ENCODE data around the gene C3orf38.
"Not testable (repeated sequence)": the region's sequence is repeated elsewhere in the genome, so short reads cannot be mapped to it uniquely, and the experiment has no call there.

The C3orf38 gene

DNA sequence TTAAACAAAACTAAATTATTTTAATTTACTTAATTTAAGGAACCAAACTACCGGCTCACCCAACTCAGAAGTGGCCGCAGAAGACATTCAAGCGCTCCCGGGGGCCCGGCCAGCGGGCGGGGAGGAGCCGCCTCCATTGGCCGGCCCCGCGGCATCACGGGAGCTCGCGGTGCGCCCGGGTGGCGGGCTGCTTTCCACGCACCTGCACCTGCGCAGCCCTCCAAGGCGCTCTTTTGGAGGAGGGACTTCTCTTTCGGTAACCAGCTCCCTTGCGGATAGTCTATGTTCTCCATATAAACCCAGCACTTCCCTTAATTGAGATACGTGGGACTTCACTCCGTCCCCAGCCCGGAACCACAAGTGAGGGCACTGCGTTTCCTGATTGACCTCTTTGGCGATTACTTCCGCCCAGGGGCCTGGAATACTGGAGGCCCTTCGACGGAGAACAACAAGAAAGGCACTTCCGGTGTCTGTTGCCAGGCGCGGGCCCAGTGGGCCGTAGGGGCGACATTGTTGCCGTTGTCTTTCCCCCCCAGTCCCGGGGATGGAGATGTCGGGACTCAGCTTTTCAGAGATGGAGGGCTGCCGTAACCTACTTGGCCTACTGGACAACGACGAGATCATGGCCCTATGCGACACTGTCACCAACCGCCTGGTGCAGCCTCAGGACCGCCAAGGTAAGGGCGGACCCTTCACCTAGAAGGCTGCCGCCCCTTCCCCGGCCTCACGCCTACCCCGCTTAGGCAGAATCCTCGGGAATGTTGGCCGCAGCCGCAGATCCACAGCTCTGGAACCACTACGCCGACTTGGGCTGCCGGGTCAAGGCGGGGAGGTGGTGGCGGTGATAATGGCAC, at the start of gene C3orf38:
Gene C3orf38, plus strand, starts transcription at position 451 of the 854 bp plus-strand sequence. Its CDS starts 94 bp downstream, at position 545.
- peak; percentile 94 for DNase-seq (ENCODE audit: low spot score)

DNA sequence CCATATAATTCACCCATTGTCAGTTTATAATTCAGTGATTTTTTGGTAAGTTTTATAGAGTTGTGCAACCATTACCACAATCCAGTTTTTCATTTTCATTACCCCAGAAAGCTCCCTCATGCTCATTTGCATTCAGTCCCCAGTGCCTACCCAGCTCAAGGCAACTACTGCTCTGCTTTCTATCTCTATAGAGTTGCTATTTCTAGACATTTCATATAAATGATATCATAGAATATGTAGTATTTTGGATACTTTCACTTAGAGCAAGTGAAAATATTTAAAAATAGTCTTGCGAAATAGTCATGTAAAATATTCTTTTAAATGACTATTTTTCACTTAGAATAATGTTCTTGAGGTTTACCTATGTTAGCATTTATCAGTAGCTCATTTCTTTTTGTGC, 48.6 kb upstream of the C3orf38 start:
- no peak for DNase-seq (ENCODE audit: low spot score)

DNA sequence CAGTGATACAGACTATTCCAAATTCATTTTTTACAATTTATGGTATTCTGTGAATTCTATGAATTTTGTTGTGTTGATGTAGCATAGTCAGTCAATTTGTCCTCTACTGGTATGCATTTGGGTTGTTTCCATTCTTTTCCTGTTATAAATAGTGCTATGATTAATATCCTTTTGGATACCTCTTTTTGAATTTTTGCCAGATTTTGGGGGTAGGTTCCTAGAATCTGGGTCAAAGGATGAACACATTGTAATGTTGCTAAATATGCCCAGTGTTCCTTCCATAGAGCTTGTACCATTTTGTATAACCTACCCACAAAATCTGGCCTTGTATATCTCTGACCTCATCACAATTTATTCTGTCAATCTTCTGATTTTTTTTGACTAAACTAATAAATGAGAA, 44.4 kb upstream of the C3orf38 start:
- no peak for DNase-seq (ENCODE audit: low spot score)

DNA sequence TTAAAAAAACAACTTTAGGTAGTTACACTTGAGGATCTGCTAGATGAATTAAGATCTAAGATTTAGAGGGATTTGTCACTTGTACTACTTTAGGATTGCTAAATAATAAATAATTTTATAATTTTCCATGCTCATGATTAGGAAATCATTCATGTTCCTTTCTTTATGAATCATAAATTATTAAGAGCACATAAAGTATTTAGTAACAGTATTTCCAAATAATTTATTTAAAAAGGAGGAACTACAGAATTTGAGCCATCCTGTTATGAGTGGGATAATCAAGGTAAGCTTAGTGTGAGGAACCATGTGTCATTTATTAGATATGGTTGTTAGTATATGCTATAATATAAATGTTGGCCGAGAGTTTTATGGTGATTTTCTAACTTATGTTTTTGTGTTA, 37.5 kb upstream of the C3orf38 start:
- DNase-seq (ENCODE audit: low spot score) = no peak

DNA sequence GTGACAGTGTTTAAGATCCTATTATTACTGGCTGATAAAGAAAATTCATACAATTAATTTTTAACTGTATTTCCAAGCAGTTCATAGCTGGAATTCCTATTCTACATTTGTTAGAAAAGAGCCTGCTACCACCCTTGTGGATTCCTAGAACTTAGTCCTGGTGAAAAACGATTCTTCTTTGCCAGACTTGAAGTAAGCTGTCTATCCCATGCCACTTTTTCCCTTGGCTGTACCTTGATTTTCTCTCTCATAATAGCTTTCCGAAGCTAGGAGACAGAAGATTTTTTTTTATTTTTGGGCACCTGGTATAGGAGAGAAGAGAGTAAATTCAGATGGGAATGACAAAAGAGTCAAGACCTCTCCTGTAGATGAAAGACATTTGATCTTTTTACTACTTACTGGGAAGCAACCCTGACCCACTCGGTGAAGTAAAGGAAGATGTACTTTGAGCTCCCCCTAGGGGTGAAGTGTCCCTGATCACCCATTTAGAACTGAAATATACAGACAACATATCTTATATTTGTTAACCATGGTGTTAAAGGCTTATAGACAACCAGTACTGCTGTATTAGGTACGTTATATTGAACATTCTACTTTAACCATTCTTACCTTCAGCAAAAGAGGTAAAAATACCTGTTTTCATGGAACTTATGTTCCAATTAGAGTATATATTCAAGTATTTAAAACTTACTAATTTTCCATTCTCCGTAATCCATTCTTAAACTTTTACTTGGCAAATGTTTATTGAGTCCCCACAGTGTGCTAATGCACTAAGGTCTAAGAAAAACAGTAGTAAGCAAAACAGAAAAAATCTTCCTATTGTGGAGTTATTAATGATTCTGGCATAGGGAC, 36.2 kb upstream of the C3orf38 start:
- peak; percentile 62 for DNase-seq (ENCODE audit: low spot score)

DNA sequence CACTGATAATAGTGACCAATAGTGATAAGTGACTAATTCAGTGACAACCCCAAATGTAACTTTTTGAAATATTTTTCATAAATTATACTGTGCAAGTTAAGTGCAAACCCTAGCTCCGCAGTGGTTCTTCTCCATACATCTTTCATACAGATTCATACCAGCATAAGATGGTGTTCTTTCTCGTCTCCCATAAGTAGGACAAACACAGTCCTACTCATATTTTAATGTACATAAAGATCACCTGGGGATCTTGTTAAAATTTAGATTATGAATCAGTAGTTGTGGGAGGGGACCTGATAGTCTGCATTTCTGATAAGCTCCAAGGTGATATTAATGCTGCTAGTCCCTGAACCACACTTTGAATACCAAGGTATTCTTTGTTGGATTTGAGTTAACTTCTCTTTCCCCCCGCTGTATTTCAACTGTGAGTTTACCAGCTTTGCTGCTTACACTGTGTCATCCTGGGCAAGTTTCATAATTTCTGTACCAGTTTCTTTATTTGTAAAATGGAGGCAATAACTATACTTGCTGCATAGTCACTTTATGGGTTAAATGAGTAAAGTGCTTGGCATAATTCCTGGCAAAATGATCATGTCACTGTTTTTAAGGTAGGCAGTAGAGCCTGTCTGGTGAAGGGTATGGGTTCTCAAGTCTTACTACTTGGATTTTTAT, 34.7 kb upstream of the C3orf38 start:
- no peak for DNase-seq (ENCODE audit: low spot score)

DNA sequence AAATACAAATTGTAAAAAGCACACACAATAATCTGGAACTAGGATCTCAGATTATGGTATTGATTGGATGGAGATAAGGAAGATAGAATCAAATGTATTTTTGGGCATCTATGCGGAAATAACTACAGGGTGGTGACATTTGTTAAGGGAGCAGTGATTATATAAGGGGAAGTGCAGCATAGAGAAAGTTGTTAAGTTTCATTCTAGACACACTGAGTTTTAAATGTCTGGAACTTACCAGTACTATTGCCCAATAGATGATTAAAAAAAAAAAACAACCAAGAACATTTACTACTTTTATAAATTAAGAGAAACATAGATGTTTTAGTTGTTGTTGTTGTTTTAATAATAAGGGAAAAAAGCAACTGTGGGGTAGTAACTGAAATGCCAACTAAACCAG, 32.1 kb upstream of the C3orf38 start:
- DNase-seq (ENCODE audit: low spot score) = no peak

DNA sequence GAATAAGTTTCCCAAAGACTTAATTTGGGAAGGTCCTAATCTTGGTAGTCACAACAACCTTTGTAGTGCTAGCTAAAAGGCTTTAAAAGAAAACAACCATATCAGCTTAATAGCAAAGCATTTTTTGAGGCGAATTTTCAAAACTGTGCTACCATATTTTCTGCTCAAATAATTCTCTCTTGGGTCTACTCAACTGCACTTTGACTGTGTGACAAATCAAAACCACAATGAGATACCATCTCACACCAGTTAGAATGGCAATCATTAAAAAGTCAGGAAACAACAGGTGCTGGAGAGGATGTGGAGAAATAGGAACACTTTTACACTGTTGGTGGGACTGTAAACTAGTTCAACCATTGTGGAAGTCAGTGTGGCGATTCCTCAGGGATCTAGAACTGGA, 31.2 kb upstream of the C3orf38 start:
- DNase-seq (ENCODE audit: low spot score) = not testable (repeated sequence)

DNA sequence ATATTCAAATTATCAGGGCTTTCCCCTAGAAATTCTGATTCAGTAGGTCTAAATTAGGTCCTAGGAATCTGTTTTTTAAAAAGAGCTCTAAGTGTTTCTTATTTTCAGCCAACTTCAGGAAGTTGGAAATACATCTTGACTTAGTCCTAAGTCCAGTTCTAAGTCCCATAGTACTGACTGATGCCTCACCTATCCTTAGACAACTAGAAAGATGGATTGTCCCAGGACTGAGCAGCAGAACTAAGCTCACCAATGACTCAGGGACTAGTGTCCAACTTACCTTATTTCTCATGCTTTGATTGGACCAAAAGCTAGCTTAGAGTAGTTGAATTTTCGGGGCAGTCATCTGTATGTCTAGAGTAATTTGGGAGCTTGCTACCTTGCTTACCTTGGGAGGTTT, 26.2 kb upstream of the C3orf38 start:
- DNase-seq (ENCODE audit: low spot score) = no peak

DNA sequence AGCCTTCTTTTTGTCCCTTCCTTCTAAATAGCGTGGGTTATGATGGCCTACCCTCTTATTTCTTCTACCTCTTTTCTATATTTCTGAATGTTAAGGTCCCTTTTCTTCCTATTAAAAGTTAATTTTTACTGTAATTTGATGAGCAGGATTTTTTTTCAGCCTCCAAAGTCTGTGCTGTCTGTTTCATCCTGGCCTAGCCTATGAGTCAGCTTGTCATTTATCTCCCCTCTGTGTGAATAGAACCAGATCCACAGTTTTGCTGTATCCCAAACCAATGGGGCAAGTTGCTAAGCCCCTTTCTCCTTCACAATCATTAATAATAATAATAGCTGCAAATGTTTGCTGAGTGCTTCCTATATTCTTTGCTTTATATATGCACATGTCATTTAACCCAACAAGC, 18.1 kb upstream of the C3orf38 start:
- no peak for DNase-seq (ENCODE audit: low spot score)

DNA sequence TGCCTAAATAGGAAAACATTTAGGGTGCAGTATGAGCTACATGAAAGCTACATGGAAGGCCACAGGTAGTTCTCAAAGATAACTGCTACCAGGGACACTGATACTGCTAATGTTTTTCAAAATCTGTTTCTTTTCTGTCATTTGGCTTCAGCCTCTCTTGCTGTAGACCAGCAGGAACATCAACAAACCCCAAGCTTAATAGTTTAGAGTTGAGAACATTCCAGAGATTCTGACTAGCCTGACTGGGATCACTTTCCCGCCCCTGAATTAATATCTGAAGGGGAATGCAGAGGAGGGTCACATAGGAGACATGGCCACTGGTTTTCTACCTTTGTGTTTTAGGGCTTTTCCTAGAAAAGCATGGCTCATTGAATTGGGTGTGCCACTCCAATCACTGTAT, 16.9 kb upstream of the C3orf38 start:
- no peak for DNase-seq (ENCODE audit: low spot score)

DNA sequence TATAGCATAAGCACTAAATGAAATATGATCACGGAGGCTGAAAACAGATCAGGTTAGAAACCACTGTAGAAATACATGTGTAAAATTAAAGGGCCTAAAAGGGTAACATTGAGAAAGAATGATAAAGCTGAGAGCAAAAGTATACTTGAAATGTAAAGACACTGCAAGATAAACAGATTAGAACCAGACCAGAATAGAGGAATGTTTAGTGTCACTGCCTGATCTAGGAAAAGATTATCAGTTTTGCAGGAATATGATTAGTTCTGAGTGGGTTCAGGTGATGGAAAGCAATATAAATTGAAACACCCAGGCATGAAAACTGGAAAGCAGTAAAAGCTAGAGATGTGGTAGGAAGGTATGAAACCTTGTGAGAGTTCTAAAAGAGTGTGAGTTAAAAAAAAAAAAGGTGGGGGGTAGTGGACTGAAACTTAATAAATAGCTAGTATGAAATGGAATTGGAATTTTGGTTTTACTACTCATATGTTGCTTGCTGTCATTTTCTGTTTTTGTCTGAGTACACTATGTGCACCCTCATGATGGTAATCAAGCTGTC, 16.0 kb upstream of the C3orf38 start:
- DNase-seq (ENCODE audit: low spot score) = no peak

DNA sequence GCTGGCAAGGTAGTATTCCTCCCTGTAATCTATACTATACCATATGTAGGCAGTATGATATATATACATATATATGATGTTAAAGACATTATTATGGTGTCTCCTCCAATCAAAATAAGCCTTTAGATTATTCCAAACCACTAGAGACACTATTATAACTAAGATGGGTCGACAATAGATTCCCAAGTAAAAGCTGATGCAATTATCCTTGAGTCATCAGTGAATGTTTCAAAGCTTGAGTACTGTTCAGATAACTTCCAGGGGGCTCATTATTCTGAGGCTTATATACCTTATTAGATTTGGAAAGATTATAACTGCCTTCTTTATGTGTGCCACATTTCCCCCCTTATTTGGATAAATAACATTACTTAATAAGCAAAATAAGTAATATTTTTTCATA, 11.9 kb upstream of the C3orf38 start:
- DNase-seq (ENCODE audit: low spot score) = no peak

DNA sequence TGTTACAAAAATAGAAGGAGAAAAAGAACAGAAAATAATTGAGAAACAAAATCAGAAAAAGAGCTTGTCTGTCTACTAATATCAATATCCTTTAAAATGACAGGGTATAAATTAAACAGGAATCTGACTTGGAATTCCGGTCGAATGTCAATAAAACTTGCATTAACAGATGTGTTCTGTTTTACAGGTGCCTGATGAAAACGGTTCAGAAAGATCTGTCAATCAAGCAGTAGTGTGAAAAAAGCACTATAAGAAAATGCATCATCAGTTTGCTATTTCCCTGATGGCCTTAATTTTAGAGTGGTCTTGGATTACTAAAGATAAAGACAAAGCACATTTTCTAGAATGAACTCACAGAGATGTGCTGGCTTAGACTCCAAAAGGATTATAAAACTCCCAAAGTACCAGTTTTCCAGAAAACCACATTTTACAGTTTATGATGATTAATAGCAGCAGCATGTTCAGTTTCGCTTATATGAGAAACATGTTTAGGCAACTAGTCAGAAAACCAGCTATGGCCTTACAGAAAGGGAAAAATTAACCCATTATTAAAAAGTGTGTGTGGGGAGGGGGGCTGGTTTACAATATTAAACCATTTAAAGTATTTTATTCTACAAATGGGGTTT, 8.2 kb upstream of the C3orf38 start:
- DNase-seq (ENCODE audit: low spot score) = no peak

DNA sequence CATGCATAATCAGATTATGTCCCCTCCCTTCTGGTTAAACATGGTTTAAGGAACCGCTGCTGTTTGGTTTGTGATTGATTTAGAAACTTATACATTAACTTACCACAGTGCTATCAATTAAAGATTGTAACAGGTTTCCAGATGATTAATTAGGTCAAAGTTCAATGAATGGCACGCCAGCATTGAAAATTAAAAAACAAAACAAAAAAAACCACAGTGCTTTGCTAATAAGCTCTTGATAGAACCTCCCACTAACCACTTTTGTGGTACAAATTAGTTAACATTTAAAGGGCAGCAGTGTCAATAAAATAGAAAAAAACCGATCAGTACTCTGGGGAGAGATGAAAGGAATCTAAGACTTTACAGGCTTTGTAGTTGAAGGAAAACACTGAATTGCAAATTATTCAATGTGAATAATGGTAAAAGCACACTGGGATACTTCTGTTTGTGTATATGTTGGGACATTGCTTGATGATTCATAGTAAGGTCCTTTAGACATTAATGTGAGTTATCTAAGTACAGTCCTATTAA, 7.6 kb upstream of the C3orf38 start:
- no peak for DNase-seq (ENCODE audit: low spot score)

DNA sequence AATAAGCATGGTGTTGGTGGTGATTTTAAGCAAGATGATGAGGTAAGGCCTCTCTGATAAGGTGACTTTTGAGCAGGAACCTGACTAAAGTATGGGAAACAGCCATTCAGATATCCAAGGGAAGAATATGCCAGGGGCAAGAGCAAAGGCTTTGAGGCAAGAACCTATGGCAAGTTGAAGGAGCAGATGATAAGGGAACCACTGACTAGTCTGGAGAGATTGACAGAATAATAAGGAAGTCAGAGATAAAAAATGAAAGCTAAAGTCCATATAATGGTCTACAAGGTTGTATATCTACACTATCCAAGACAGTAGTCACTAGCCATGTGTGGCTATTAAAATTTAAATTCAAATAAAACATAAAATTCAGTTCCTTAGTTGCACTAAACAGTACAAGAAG, 2.5 kb upstream of the C3orf38 start:
- DNase-seq (ENCODE audit: low spot score) = no peak

DNA sequence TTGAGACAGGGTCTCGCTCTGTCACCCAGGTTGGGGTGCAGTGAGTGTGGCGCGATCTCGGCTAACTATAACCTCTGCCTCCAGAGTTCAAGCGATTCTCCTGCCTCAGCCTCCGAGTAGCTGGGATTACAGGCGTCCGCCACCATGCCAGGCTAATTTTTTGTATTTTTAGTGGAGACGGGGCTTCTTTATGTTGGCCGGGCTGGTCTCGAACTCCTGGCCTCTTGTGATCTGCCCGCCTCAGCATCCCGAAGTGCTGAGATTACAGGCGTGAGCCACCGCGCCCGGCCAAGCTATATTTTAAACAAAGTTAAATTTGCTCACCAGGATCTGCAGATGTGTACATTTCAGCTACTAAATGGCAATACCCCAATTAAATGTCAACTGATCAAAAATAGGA, 1.1 kb upstream of the C3orf38 start:
- DNase-seq (ENCODE audit: low spot score) = no peak

DNA sequence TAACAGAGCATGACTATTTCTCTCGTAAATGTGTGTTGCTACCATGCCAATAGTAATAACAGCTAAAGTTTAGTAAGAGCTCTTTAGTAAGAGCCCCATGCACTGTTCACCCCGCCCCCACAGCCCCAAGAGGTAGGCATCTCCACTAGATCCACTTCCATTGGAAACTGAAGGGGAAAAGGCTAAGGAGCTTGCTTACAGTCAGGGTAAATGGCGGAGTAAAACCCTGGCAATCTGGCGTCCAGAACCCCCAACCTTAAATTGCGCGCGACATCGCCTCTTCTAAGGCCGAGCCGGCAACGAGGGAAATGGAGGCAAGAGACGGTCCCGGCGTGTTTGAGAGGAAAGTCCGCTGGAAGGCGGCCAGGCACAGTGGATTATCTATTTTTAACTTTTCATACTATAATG, 654 bp upstream of the C3orf38 start:
- no peak for DNase-seq (ENCODE audit: low spot score)

DNA sequence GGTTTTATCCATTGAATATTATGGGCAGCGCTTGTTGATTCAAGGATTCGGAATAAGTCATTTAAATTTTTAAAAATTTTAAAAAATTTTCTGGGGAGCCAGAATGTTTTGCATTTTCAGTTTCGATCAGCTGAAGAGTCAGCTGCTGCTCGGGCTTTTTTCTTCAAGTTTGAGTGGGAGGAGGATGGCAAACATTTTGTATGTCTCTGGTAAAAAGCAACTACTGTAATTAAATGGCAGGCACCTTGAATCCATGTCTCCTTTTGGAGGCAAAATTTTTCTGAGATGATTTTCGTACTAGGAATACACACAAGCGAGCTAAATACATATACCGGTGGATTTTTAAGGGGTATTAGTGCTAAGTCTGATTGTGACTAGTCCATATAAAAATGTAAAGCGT, 612 bp downstream of the C3orf38 start:
- DNase-seq (ENCODE audit: low spot score) = peak; percentile 32

DNA sequence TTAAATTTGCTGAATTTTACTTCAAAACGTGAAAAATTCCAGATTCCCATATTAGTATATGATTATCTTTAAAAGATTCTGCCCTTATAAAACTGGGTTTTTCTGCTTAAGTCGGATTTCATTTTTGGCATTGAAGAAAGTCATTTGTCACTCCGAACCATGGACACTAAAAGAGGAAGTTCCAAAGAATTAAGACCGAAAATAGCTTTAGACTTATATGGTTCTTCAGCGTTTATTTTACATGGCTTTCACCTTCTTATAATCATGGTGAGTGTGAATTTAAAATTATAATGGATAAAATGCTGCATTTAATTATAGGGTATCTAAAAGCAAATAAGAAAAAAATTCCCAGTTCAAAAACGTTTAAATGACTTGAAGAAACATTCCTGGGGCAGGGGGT, 1.0 kb downstream of the C3orf38 start:
- DNase-seq (ENCODE audit: low spot score) = no peak

DNA sequence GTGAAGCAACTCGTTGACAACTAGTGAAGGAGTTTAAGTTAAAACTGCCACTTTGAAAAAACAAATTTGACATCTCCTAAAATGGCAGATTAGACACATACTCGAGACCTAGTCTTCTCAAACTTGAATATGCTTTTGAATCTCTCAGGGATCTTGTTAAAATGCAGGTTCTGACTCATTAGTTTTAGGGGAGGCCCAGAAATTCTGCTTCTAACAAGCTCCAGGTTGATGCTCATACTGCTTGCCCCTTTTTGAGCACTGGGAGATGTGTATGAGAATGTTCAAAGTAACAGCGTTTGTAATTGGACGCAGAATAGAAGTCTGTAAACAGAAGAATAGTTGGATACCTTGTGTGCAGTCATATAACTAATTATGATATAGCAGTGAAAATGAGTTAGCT, 1.6 kb downstream of the C3orf38 start:
- no peak for DNase-seq (ENCODE audit: low spot score)

DNA sequence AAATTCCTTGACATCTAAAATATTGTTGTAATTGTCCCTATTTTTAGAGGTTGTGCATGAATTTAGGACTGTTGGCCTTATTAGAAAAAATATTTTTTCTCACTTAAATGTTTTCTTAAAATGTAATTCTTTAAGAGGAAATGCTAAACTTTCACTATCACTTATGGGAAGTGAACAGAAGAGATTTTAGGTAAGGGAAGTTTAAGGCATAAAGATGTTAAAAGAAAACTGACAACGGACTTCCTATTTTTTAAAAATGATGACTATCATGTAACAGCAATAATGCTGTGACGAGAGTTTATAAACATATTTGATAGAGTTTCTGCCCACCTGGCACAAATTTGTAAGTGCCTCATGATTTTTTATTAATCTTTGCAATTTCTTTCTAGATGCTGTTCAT, 3.1 kb downstream of the C3orf38 start:
- no peak for DNase-seq (ENCODE audit: low spot score)

Data from putamen (tissue), 1 donor.